IMR-90 (cell line): ENCODE data around the gene RHOF. TPM values are rescaled to one million over a fixed set of nuclear protein-coding genes. Genes with fewer than 3 reads are reported as not detected.

Experiments used
- ATAC-seq: fragments of 200-7000 bp; cut with Tn5 transposase; 2 replicates; pipeline ENCODE4 v1.9.1; 2020; ENCODE audit warnings: low read depth, mild to moderate bottlenecking, moderate library complexity
- BruUV-seq: library from RNA; stranded (reverse); fragments of 400-500 nt; replicated peaks from 2 replicates; lab custom pipeline; 2021; lab: Mats Ljungman, UMichigan
- CTCF ChIA-PET: fragments of 300-600 bp; formaldehyde crosslinking; extraction: SDS; loops from one replicate; lab custom pipeline; 2021; ENCODE audit warnings: antibody characterized with exemption; lab: Yijun Ruan, JAX
- POLR2A ChIA-PET: fragments of 300-600 bp; sonication (Branson Sonifier 250); formaldehyde crosslinking; loops from one replicate; lab custom pipeline; 2022; ENCODE audit warnings: antibody characterized with exemption; ENCODE audit not compliant: unreplicated experiment; lab: Charles Lee
- DNase-seq: peaks from one replicate; pipeline ENCODE4 v3.0.0; 2013
- H2AFZ ChIP-seq: replicated peaks from 2 replicates; pipeline ENCODE3; 2013; ENCODE audit warnings: low read length, mild to moderate bottlenecking; ENCODE audit not compliant: poor library complexity
- H2AK5ac ChIP-seq: 2 replicates; pipeline ENCODE4 v1.6.1; 2013; ENCODE audit warnings: low read depth, low read length, inconsistent platforms
- H2AK9ac ChIP-seq: replicated peaks from 2 replicates; pipeline ENCODE3; 2013; ENCODE audit warnings: mild to moderate bottlenecking, low read depth, low read length, moderate library complexity; ENCODE audit not compliant: poor library complexity
- H2BK120ac ChIP-seq: 2 replicates; pipeline ENCODE4 v1.6.1; 2013; ENCODE audit warnings: low read depth, low read length, inconsistent platforms
- H2BK15ac ChIP-seq: 3 replicates; pipeline ENCODE4 v1.6.1; 2013; ENCODE audit warnings: low read depth, low read length, inconsistent platforms
- H2BK20ac ChIP-seq: 2 replicates; pipeline ENCODE4 v1.6.1; 2013; ENCODE audit warnings: low read depth, mild to moderate bottlenecking, inconsistent platforms, low read length, moderate library complexity
- H2BK5ac ChIP-seq: 2 replicates; pipeline ENCODE4 v1.6.1; 2013; ENCODE audit warnings: mild to moderate bottlenecking, low read depth, low read length, inconsistent platforms; ENCODE audit not compliant: poor library complexity, severe bottlenecking
- H3K14ac ChIP-seq: replicated peaks from 2 replicates; pipeline ENCODE4 v1.6.1; 2013; ENCODE audit warnings: low read depth, low read length, inconsistent platforms
- H3K18ac ChIP-seq: 2 replicates; pipeline ENCODE4 v1.6.1; 2013; ENCODE audit warnings: low read depth, low read length, control low read depth
- H3K23ac ChIP-seq: 2 replicates; pipeline ENCODE4 v1.6.1; 2013; ENCODE audit warnings: low read depth, low read length, inconsistent platforms
- H3K27ac ChIP-seq: 2 replicates; pipeline ENCODE4 v1.5.1; 2013; ENCODE audit warnings: mild to moderate bottlenecking, control low read depth, low read length; ENCODE audit not compliant: insufficient read depth
- H3K27me3 ChIP-seq: 2 replicates; pipeline ENCODE4 v1.6.1; 2013; ENCODE audit warnings: low read length; ENCODE audit not compliant: control insufficient read depth, insufficient read depth
- H3K36me3 ChIP-seq: 2 replicates; pipeline ENCODE4 v1.6.1; 2013; ENCODE audit warnings: low read length, mixed read lengths; ENCODE audit not compliant: control insufficient read depth, insufficient read depth
- H3K4ac ChIP-seq: 2 replicates; pipeline ENCODE4 v1.6.1; 2013; ENCODE audit warnings: low read depth, low read length, inconsistent platforms
- H3K4me1 ChIP-seq: 2 replicates; pipeline ENCODE4 v1.6.1; 2013; ENCODE audit warnings: low read length, mixed read lengths; ENCODE audit not compliant: control insufficient read depth, insufficient read depth
- H3K4me2 ChIP-seq: 2 replicates; pipeline ENCODE4 v1.6.1; 2013; ENCODE audit warnings: low read depth, mild to moderate bottlenecking, control low read depth, low read length, moderate library complexity
- H3K4me3 ChIP-seq: 2 replicates; pipeline ENCODE4 v1.5.1; 2013; ENCODE audit warnings: low read depth, mild to moderate bottlenecking, control low read depth, low read length, moderate library complexity; ENCODE audit not compliant: insufficient read depth
- H3K56ac ChIP-seq: 2 replicates; pipeline ENCODE4 v1.6.1; 2013; ENCODE audit warnings: low read length, inconsistent platforms; ENCODE audit not compliant: insufficient read depth; ENCODE audit errors: extremely low read depth
- H3K79me1 ChIP-seq, 2 experiments: 2 replicates each; pipeline ENCODE4 v1.6.1; 2013; ENCODE audit warnings: low read length in 2 of 2, inconsistent platforms in 1 of 2, low read depth in 1 of 2
- H3K9ac ChIP-seq: 2 replicates; pipeline ENCODE4 v1.6.1; 2013; ENCODE audit warnings: low read depth, low read length, control low read depth
- H3K9me1 ChIP-seq: 2 replicates; pipeline ENCODE4 v1.6.1; 2013; ENCODE audit warnings: low read length, inconsistent platforms; ENCODE audit not compliant: insufficient read depth
- H3K9me3 ChIP-seq: 2 replicates; pipeline ENCODE4 v1.6.1; 2013; ENCODE audit warnings: low read length; ENCODE audit not compliant: control insufficient read depth, insufficient read depth
- H4K20me1 ChIP-seq: 2 replicates; pipeline ENCODE4 v1.6.1; 2013; ENCODE audit warnings: low read length, inconsistent platforms; ENCODE audit not compliant: insufficient read depth
- H4K5ac ChIP-seq: 2 replicates; pipeline ENCODE4 v1.6.1; 2013; ENCODE audit warnings: mild to moderate bottlenecking, low read depth, low read length, control low read depth
- H4K8ac ChIP-seq, 2 experiments: 2 replicates each; pipeline ENCODE4 v1.6.1; 2013; ENCODE audit warnings: low read depth in 2 of 2, low read length in 2 of 2, control low read depth in 1 of 2, inconsistent platforms in 1 of 2
- H4K91ac ChIP-seq: 2 replicates; pipeline ENCODE4 v1.6.1; 2013; ENCODE audit warnings: low read depth, low read length, inconsistent platforms; ENCODE audit not compliant: insufficient read depth
- BHLHE40 ChIP-seq: fragments of 150-350 bp; IDR thresholded peaks from 2 replicates; pipeline ENCODE4 v1.6.1; 2016; ENCODE audit warnings: mild to moderate bottlenecking, low read depth, low read length
- CEBPB ChIP-seq: IDR thresholded peaks from 2 replicates; pipeline ENCODE4 v1.6.1; 2012; ENCODE audit warnings: low read depth, low read length, improper control_type of control experiment
- CHD1 ChIP-seq: IDR thresholded peaks from 2 replicates; pipeline ENCODE4 v1.6.1; 2012; ENCODE audit warnings: low read depth, low read length, improper control_type of control experiment
- FOS ChIP-seq: fragments of 150-350 bp; IDR thresholded peaks from 2 replicates; pipeline ENCODE4 v1.6.1; 2016; ENCODE audit warnings: low read depth, low read length
- MXI1 ChIP-seq: IDR thresholded peaks from 2 replicates; pipeline ENCODE4 v1.6.1; 2012; ENCODE audit warnings: low read depth, mild to moderate bottlenecking, low read length, moderate library complexity, borderline replicate concordance
- NFE2L2 ChIP-seq: fragments of 150-350 bp; IDR thresholded peaks from 2 replicates; pipeline ENCODE4 v1.6.1; 2016; ENCODE audit warnings: low read depth, mild to moderate bottlenecking, low read length
- RCOR1 ChIP-seq: IDR thresholded peaks from 2 replicates; pipeline ENCODE4 v1.6.1; 2012; ENCODE audit warnings: mild to moderate bottlenecking, low read length, improper control_type of control experiment; ENCODE audit not compliant: insufficient replicate concordance
- RFX5 ChIP-seq: IDR thresholded peaks from 2 replicates; pipeline ENCODE4 v1.8.0; 2012; ENCODE audit warnings: low read depth, mild to moderate bottlenecking, low read length, moderate library complexity
- WGBS, 2 experiments: methylation state at CpG; one replicate each; pipeline versions ENCODE4 v1.1.5 to v1.1.7; 2013; ENCODE audit warnings: missing lambda C conversion rate in 2 of 2; ENCODE audit not compliant: insufficient read length in 1 of 2; ENCODE audit errors: extremely low coverage in 2 of 2; 5-methylcytosine and 5-hydroxymethylcytosine counted together
- dilution Hi-C: fragments of 300-500 bp; cut with HindIII; formaldehyde crosslinking; loops from one replicate; pipeline ENCODE4 v1.14.3; 2018; ENCODE audit warnings: low sequenced_read_pairs; ENCODE audit not compliant: unreplicated experiment
- in situ Hi-C: fragments of 300-500 bp; cut with MboI; formaldehyde crosslinking; loops from 3 replicates; pipeline ENCODE4 v1.14.3; 2019; ENCODE audit warnings: low sequenced_read_pairs, inconsistent platforms, mixed read lengths
- intact Hi-C: fragments of 100-400 bp; cut with micrococcal nuclease; formaldehyde crosslinking; loops from 2 replicates; pipeline ENCODE4 v1.10.0; 2022
- polyA plus RNA-seq, 3 experiments: library from polyadenylated mRNA; depleted of rRNA; stranded (reverse); fragments of >200 nt; gene quantifications; 2 replicates each; pipeline ENCODE4 v1.2.3, GENCODE V29; 2012; ENCODE audit warnings: low replicate concordance in 1 of 3
- total RNA-seq: library from RNA; depleted of rRNA; stranded (reverse); fragments of >200 nt; gene quantifications from 2 replicates; pipeline ENCODE4 v1.2.3, GENCODE V29; 2012
- TF ChIP-seq, protein P1 (sequence below): fragments of 150-350 bp; IDR thresholded peaks from 2 replicates; pipeline ENCODE4 v1.6.1; 2016; ENCODE audit warnings: low read depth, mild to moderate bottlenecking, low read length, moderate library complexity, borderline replicate concordance
- TF ChIP-seq, protein P2 (sequence below): fragments of 150-350 bp; IDR thresholded peaks from 2 replicates; pipeline ENCODE4 v1.6.1; 2017; ENCODE audit warnings: mild to moderate bottlenecking, antibody characterized with exemption, low read length, low read depth
- TF ChIP-seq, protein P3 (sequence below): conservative IDR thresholded peaks from 2 replicates; pipeline ENCODE4 v1.5.1; 2012; ENCODE audit warnings: mild to moderate bottlenecking, low read depth, low read length, improper control_type of control experiment

The RHOF gene
- total and polyA plus RNA-seq, 2 of the 4 experiments (the other 2 are of a cell fraction) = 3.0 to 5.1 TPM

DNA sequence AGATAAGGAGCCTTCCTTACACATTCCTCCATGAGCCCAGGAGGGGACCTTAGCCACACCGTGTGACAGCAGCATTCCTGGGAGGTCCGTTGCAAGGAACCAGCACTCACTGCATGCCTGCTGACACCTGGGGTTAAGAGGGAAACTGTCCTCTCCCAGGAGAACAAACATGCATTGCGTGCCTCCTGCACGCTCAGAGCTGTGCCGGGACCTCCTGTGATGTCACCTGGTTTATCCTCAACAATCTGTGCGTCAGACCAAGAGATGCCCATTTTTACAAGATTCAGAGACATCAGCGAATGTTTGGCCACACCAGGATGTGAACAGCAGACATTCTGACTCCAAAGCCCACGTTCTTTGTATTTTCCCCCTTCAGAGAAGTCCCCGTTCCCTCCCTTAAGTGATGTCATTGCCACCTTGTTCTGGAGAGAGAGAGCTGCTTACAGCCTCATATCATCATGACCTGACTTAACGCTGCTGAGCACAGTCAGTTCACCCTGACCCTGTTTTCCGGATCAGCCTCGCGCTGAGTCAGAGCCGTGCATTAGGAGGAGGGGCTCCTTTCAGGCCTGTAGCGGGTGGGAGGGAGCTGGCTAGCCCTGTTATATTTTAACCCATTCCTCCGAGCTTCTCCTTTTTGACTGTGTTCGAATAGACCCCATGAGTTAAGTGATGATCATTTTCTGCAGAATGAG is 44.8 kb downstream of the RHOF start (continued):
- TF ChIP-seq FOS (peak; percentile 81), NFE2L2 (peak; percentile 75)

DNA sequence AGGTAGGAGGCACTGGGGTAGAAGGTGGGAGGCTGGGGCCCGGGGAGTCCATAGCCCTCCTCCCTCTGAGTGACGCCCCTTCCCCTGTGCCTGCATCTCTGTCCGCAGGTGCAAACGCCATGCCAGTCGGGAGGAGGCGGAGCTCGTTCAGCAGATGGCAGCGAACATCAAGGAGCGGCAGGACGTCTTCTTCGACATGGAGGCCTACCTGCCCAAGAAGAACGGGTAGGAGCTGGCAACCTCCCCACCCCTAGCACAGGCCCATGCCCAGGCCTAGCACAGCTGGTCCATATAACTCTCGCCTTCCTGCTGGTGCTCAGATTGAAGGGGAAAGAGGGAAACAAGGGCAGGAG is 45.3 kb downstream of the RHOF start:
- no peak for DNase-seq
- Histone ChIP-seq H4K5ac (no peak overlapping the region; the same call in 1 of the 2 replicates), H3K4me2 (no peak overlapping the region), H3K56ac (no peak overlapping the region), H3K9me3 (no peaks in the 10 kb centered on the region), H3K27ac (peak overlapping the region; percentile 33; the same call in 1 of the 2 replicates), H3K36me3 (peaks cover 25% of the 10 kb centered on the region), H2BK20ac (peak overlapping the region; percentile 15), H3K79me1 (peaks cover 6 to 34% of the 10 kb centered on the region in 2 experiments), H2AFZ (peak overlapping the region; percentile 83), H3K14ac (peak overlapping the region; percentile 30), H2AK9ac (peak overlapping the region; percentile 17), H3K23ac (no peak overlapping the region), H3K9ac (no peak overlapping the region), H2BK15ac (no peak overlapping the region), H3K27me3 (no peaks in the 10 kb centered on the region), H3K18ac (peak overlapping the region; percentile 18; the same call in 1 of the 2 replicates), H3K9me1 (peaks cover 10% of the 10 kb centered on the region; the same call in 1 of the 2 replicates), H2BK120ac (peak overlapping the region; percentile 36), H3K4ac (peak overlapping the region; percentile 62), H3K4me3 (no peak overlapping the region), H4K91ac (no peak overlapping the region), H2BK5ac (peak overlapping the region; percentile 15), H4K8ac (peak overlapping the region in 1 of 2 experiments; percentile 55; a peak in 2 of 4 replicates), H2AK5ac (peak overlapping the region; percentile 32), H4K20me1 (peaks cover 7% of the 10 kb centered on the region), H3K4me1 (peaks cover 11% of the 10 kb centered on the region)
- dilution Hi-C loops (no loop called here), in situ Hi-C loops (no loop called here), intact Hi-C loops (no loop called here)
- TF ChIP-seq CHD1 (no peak), CEBPB (no peak), MXI1 (no peak), FOS (no peak), RCOR1 (no peak), BHLHE40 (no peak), NFE2L2 (no peak), RFX5 (no peak)
- TF ChIP-seq, protein P1, sequence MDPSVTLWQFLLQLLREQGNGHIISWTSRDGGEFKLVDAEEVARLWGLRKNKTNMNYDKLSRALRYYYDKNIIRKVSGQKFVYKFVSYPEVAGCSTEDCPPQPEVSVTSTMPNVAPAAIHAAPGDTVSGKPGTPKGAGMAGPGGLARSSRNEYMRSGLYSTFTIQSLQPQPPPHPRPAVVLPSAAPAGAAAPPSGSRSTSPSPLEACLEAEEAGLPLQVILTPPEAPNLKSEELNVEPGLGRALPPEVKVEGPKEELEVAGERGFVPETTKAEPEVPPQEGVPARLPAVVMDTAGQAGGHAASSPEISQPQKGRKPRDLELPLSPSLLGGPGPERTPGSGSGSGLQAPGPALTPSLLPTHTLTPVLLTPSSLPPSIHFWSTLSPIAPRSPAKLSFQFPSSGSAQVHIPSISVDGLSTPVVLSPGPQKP = no peak
- TF ChIP-seq, protein P2, sequence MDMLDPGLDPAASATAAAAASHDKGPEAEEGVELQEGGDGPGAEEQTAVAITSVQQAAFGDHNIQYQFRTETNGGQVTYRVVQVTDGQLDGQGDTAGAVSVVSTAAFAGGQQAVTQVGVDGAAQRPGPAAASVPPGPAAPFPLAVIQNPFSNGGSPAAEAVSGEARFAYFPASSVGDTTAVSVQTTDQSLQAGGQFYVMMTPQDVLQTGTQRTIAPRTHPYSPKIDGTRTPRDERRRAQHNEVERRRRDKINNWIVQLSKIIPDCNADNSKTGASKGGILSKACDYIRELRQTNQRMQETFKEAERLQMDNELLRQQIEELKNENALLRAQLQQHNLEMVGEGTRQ = no peak
- TF ChIP-seq, protein P3, sequence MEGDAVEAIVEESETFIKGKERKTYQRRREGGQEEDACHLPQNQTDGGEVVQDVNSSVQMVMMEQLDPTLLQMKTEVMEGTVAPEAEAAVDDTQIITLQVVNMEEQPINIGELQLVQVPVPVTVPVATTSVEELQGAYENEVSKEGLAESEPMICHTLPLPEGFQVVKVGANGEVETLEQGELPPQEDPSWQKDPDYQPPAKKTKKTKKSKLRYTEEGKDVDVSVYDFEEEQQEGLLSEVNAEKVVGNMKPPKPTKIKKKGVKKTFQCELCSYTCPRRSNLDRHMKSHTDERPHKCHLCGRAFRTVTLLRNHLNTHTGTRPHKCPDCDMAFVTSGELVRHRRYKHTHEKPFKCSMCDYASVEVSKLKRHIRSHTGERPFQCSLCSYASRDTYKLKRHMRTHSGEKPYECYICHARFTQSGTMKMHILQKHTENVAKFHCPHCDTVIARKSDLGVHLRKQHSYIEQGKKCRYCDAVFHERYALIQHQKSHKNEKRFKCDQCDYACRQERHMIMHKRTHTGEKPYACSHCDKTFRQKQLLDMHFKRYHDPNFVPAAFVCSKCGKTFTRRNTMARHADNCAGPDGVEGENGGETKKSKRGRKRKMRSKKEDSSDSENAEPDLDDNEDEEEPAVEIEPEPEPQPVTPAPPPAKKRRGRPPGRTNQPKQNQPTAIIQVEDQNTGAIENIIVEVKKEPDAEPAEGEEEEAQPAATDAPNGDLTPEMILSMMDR = no peak
- no TSS peak for BruUV-seq
- POLR2A ChIA-PET = no interaction called here
- 46% methylated on average over 4 of the region's 13 CpGs; no CpG with 5 or more reads in 1 of the 2 experiments for whole genome bisulfite sequencing, 2 experiments
- no peak for ATAC-seq
- CTCF ChIA-PET = no interaction called here
